ENCODE data around the gene GRB10. TPM values are rescaled to one million over a fixed set of nuclear protein-coding genes. Genes with fewer than 3 reads are reported as not detected.

The GRB10 gene
- total RNA-seq, 1 donor from 2014 or later: 48.6 TPM

GRCh38 chr7:50621973-50622490, 160.7 kb downstream of the GRB10 start:
- TF ChIP-seq CTCF (IDR thresholded peaks at IDR 0.05): no peak
- H3K27me3 ChIP-seq: no peaks in the 10 kb centered on the region
- no peaks in the 10 kb centered on the region for H3K9me3 ChIP-seq
- H3K36me3 ChIP-seq: peaks cover 0 to 5% of the 10 kb centered on the region in 2 donors
- H3K4me3 ChIP-seq: no peak overlapping the region
- H3K4me1 ChIP-seq: no peaks in the 10 kb centered on the region
- H3K27ac ChIP-seq: no peak overlapping the region
- intact Hi-C loops (cut with DNase I): no loop called here
- peak in 1 of 2 donors; percentile 62 for DNase-seq (ENCODE audit: extremely low spot score in 2 of 2)

- peak in 1 of 2 donors; percentile 86 for DNase-seq (ENCODE audit: extremely low spot score in 2 of 2)
- Histone ChIP-seq H3K27me3 (no peaks in the 10 kb centered on the region), H3K36me3 (peaks cover 0 to 1% of the 10 kb centered on the region in 2 donors), H3K4me1 (no peaks in the 10 kb centered on the region), H3K27ac (no peak overlapping the region), H3K9me3 (no peaks in the 10 kb centered on the region), H3K4me3 (no peak overlapping the region)
- TF ChIP-seq CTCF (IDR thresholded peaks at IDR 0.05): no peak
- no peak for TF ChIP-seq POLR2A (IDR thresholded peaks at IDR 0.05)
- no peak for TF ChIP-seq POLR2AphosphoS5 (IDR thresholded peaks at IDR 0.05; ENCODE audit: insufficient read depth in 1 of 2, low read depth in 1 of 2)
- intact Hi-C loops (cut with DNase I): no loop called here
Measured at GRCh38 chr7:50621206-50621605, 161.5 kb downstream of the GRB10 start.

- Histone ChIP-seq H3K4me3 (no peak overlapping the region), H3K9me3 (no peaks in the 10 kb centered on the region), H3K27ac (no peak overlapping the region), H3K36me3 (no peaks in the 10 kb centered on the region), H3K27me3 (no peaks in the 10 kb centered on the region), H3K4me1 (no peaks in the 10 kb centered on the region)
- TF ChIP-seq POLR2AphosphoS5 (IDR thresholded peaks at IDR 0.05; ENCODE audit: insufficient read depth in 1 of 2, low read depth in 1 of 2) (no peak), POLR2A (IDR thresholded peaks at IDR 0.05) (no peak), CTCF (IDR thresholded peaks at IDR 0.05) (no peak)
- DNase-seq (ENCODE audit: extremely low spot score in 2 of 2): peak in 1 of 2 donors; percentile 69
- intact Hi-C loops (cut with DNase I): no loop called here
Measured at GRCh38 chr7:50620433-50620832, 162.3 kb downstream of the GRB10 start.

GRCh38 chr7:50619684-50620083, 163.0 kb downstream of the GRB10 start:
- Histone ChIP-seq H3K27me3 (no peaks in the 10 kb centered on the region), H3K9me3 (no peaks in the 10 kb centered on the region), H3K4me1 (no peaks in the 10 kb centered on the region), H3K27ac (no peak overlapping the region), H3K4me3 (no peak overlapping the region), H3K36me3 (no peaks in the 10 kb centered on the region)
- intact Hi-C loops (cut with DNase I): no loop called here
- peak in 1 of 2 donors; percentile 77 for DNase-seq (ENCODE audit: extremely low spot score in 2 of 2)
- TF ChIP-seq POLR2A (IDR thresholded peaks at IDR 0.05) (no peak), CTCF (IDR thresholded peaks at IDR 0.05) (no peak), POLR2AphosphoS5 (IDR thresholded peaks at IDR 0.05; ENCODE audit: insufficient read depth in 1 of 2, low read depth in 1 of 2) (no peak)

GRCh38 chr7:50618281-50618680, 164.4 kb downstream of the GRB10 start:
- DNase-seq (ENCODE audit: extremely low spot score in 2 of 2): no peak
- H3K4me3 ChIP-seq: no peak overlapping the region
- no peak overlapping the region for H3K27ac ChIP-seq
- H3K36me3 ChIP-seq: no peaks in the 10 kb centered on the region
- no peaks in the 10 kb centered on the region for H3K27me3 ChIP-seq
- TF ChIP-seq POLR2AphosphoS5 (IDR thresholded peaks at IDR 0.05; ENCODE audit: insufficient read depth in 1 of 2, low read depth in 1 of 2): no peak
- TF ChIP-seq CTCF (IDR thresholded peaks at IDR 0.05): no peak
- no peak for TF ChIP-seq POLR2A (IDR thresholded peaks at IDR 0.05)
- intact Hi-C loops (cut with DNase I): no loop called here
- no peaks in the 10 kb centered on the region for H3K9me3 ChIP-seq
- no peaks in the 10 kb centered on the region for H3K4me1 ChIP-seq
